Panc1 (cell line): ENCODE results near the gene SERGEF. TPM values are rescaled to one million over a fixed set of nuclear protein-coding genes. Genes with fewer than 3 reads are reported as not detected.

Experiments
- ATAC-seq: fragments of 200-7000 bp; cut with Tn5 transposase; 2 replicates; pipeline ENCODE4 v1.9.1; 2020; ENCODE audit warnings: mild to moderate bottlenecking, moderate library complexity
- BruUV-seq: library from RNA; stranded (reverse); fragments of 400-500 nt; replicated peaks from 2 replicates; lab custom pipeline; 2021; lab: Mats Ljungman, UMichigan
- CTCF ChIA-PET: fragments of 300-600 bp; sonication (Branson Sonifier 250); formaldehyde crosslinking; loops from one replicate; lab custom pipeline; 2022; ENCODE audit warnings: antibody characterized with exemption; lab: Charles Lee
- POLR2A ChIA-PET: fragments of 300-600 bp; sonication (Branson Sonifier 250); formaldehyde crosslinking; loops from one replicate; lab custom pipeline; 2022; ENCODE audit warnings: antibody characterized with exemption; lab: Charles Lee
- DNase-seq: peaks from one replicate; pipeline ENCODE4 v3.0.0-alpha.2; 2010; ENCODE audit warnings: low read depth, low spot score
- H3K27ac ChIP-seq: 2 replicates; pipeline ENCODE4 v1.5.1; 2011; ENCODE audit warnings: mild to moderate bottlenecking, low read length, inconsistent platforms
- H3K27me3 ChIP-seq: fragments of 200-500 bp; sonication (Bioruptor generic); 2 replicates; pipeline ENCODE4 v1.6.0; 2014; ENCODE audit warnings: low read length, inconsistent platforms; ENCODE audit not compliant: control insufficient read depth, insufficient read depth
- H3K36me3 ChIP-seq: fragments of 200-500 bp; sonication (Bioruptor generic); 2 replicates; pipeline ENCODE4 v1.5.1; 2014; ENCODE audit warnings: inconsistent platforms, mild to moderate bottlenecking, low read length, moderate library complexity; ENCODE audit not compliant: control insufficient read depth, insufficient read depth
- H3K4me1 ChIP-seq: 2 replicates; pipeline ENCODE4 v1.5.1; 2011; ENCODE audit warnings: inconsistent platforms, mild to moderate bottlenecking, low read length, moderate library complexity; ENCODE audit not compliant: control insufficient read depth, insufficient read depth
- H3K4me3 ChIP-seq, 2 experiments: 2 replicates each; pipeline ENCODE4 v1.5.1; 2011 to 2012; ENCODE audit warnings: low read depth in 2 of 2, low read length in 2 of 2, mild to moderate bottlenecking in 2 of 2, inconsistent platforms in 1 of 2, moderate library complexity in 1 of 2
- H3K9me3 ChIP-seq: fragments of 200-500 bp; sonication (Bioruptor generic); 2 replicates; pipeline ENCODE4 v1.5.1; 2014; ENCODE audit warnings: low read depth, mild to moderate bottlenecking, inconsistent platforms, low read length, moderate library complexity; ENCODE audit not compliant: control insufficient read depth, insufficient read depth
- CTCF ChIP-seq: fragments of 450-650 bp; IDR thresholded peaks from 2 replicates; pipeline ENCODE4 v1.5.1; 2017; ENCODE audit warnings: mild to moderate bottlenecking
- POLR2AphosphoS5 ChIP-seq: IDR thresholded peaks from 2 replicates; pipeline ENCODE4 v1.6.1; 2012; ENCODE audit warnings: mild to moderate bottlenecking, low read depth, low read length, moderate library complexity
- REST ChIP-seq, 2 experiments: IDR thresholded peaks; 2 replicates each; pipeline ENCODE4 v1.6.1; 2011 to 2012; ENCODE audit warnings: low read depth in 2 of 2, control low read depth in 1 of 2, low read length in 1 of 2, mild to moderate bottlenecking in 1 of 2, moderate library complexity in 1 of 2; ENCODE audit not compliant: insufficient read depth in 1 of 2
- SIN3A ChIP-seq: IDR thresholded peaks from 2 replicates; pipeline ENCODE4 v1.6.1; 2012; ENCODE audit warnings: low read depth, mild to moderate bottlenecking, low read length, moderate library complexity, borderline replicate concordance; ENCODE audit not compliant: insufficient read depth
- TCF7L2 ChIP-seq: IDR thresholded peaks from 2 replicates; pipeline ENCODE4 v1.6.1; 2011; ENCODE audit warnings: mild to moderate bottlenecking, low read depth, low read length, inconsistent platforms
- in situ Hi-C: cut with HindIII; loops from 2 replicates; pipeline ENCODE4 v1.10.0; 2016; ENCODE audit warnings: low sequenced_read_pairs, low pct_unique_long_range_greater_than_20kb
- intact Hi-C: fragments of 100-400 bp; cut with micrococcal nuclease; formaldehyde crosslinking; loops from one replicate; pipeline ENCODE4 v1.10.0; 2022; ENCODE audit not compliant: unreplicated experiment
- total RNA-seq: library from RNA; stranded (reverse); gene quantifications from one replicate; pipeline ENCODE4 v1.2.1, GENCODE V29; 2021; ENCODE audit not compliant: unreplicated experiment

The SERGEF gene
- total RNA-seq, 1 experiment from 2014 or later = 35.5 TPM

- POLR2A ChIA-PET = no interaction called here
- in situ Hi-C loops (no loop called here), intact Hi-C loops (no loop called here)
- no peak for ATAC-seq
- Histone ChIP-seq H3K4me1 (no peaks in the 10 kb centered on the region), H3K9me3 (no peaks in the 10 kb centered on the region), H3K27me3 (no peaks in the 10 kb centered on the region), H3K27ac (no peak overlapping the region), H3K36me3 (no peaks in the 10 kb centered on the region), H3K4me3 (no peak overlapping the region)
- BruUV-seq = no TSS peak
- TF ChIP-seq SIN3A (no peak), CTCF (no peak), REST (IDR thresholded peaks at IDR 0.05; ENCODE audit: insufficient read depth in 1 of 2, low read depth in 2 of 2, low read length in 1 of 2) (no peak), POLR2AphosphoS5 (no peak), TCF7L2 (no peak)
- CTCF ChIA-PET = interaction anchor here (0.7 to 1.4 kb wide), 2 partner anchors 31 to 37 kb away, joined by 5 read pairs; no protein-coding TSS in a partner anchor
- no peak for DNase-seq
Measured at GRCh38 chr11:17768547-17768946, 244.3 kb downstream of the SERGEF start.

GRCh38 chr11:17767914-17768313, 244.9 kb downstream of the SERGEF start:
- no peak for ATAC-seq
- no peak for DNase-seq
- Histone ChIP-seq H3K27ac (no peak overlapping the region), H3K4me3 (no peak overlapping the region), H3K27me3 (no peaks in the 10 kb centered on the region), H3K36me3 (no peaks in the 10 kb centered on the region), H3K4me1 (no peaks in the 10 kb centered on the region), H3K9me3 (no peaks in the 10 kb centered on the region)
- ChIA-PET POLR2A (no interaction called here), CTCF (interaction anchor here (0.7 to 1.4 kb wide), 2 partner anchors 31 to 37 kb away, joined by 5 read pairs; no protein-coding TSS in a partner anchor)
- TF ChIP-seq SIN3A (no peak), POLR2AphosphoS5 (no peak)
- BruUV-seq = no TSS peak
- in situ Hi-C loops (no loop called here), intact Hi-C loops (no loop called here)

- no peak for DNase-seq
- intact Hi-C loops (no loop called here), in situ Hi-C loops (no loop called here)
- no TSS peak for BruUV-seq
- TF ChIP-seq REST (IDR thresholded peaks at IDR 0.05; ENCODE audit: insufficient read depth in 1 of 2, low read depth in 2 of 2, low read length in 1 of 2) = no peak
- no peak for TF ChIP-seq CTCF
- no peak for TF ChIP-seq SIN3A
- ChIA-PET CTCF (interaction anchor here (0.6 to 1.1 kb wide), 2 partner anchors 220 to 236 kb away, joined by 3 read pairs; no protein-coding TSS in a partner anchor), POLR2A (no interaction called here)
- no peaks in the 10 kb centered on the region for H3K36me3 ChIP-seq
- H3K9me3 ChIP-seq = no peaks in the 10 kb centered on the region
- no peak overlapping the region for H3K27ac ChIP-seq
- no peaks in the 10 kb centered on the region for H3K27me3 ChIP-seq
- no peak overlapping the region for H3K4me3 ChIP-seq
- no peaks in the 10 kb centered on the region for H3K4me1 ChIP-seq
- ATAC-seq = no peak
Measured at GRCh38 chr11:17767301-17767885, 245.5 kb downstream of the SERGEF start.
